BE2C (cell line): Measurements from ENCODE around the gene RIMS4.

Experiments used
- DNase-seq: peaks from one replicate; pipeline ENCODE4 v3.0.0-alpha.2; 2020
- H3K27me3 ChIP-seq: fragments of 250-450 bp; sonication (Bioruptor Pico); 2 replicates; pipeline ENCODE4 v1.5.1; 2020; ENCODE audit warnings: mild to moderate bottlenecking
- H3K36me3 ChIP-seq: fragments of 250-450 bp; sonication (Bioruptor Pico); 2 replicates; pipeline ENCODE4 v1.5.1; 2020; ENCODE audit warnings: mild to moderate bottlenecking
- H3K4me1 ChIP-seq: fragments of 250-450 bp; sonication (Bioruptor Pico); 2 replicates; pipeline ENCODE4 v1.5.1; 2020
- H3K4me3 ChIP-seq: 2 replicates; pipeline ENCODE4 v1.5.1; 2011; ENCODE audit warnings: low read depth, low read length
- H3K9me3 ChIP-seq: fragments of 250-450 bp; sonication (Bioruptor Pico); 2 replicates; pipeline ENCODE4 v1.5.1; 2020
- TF ChIP-seq, protein P1 (sequence below): IDR thresholded peaks from 2 replicates; pipeline ENCODE4 v1.5.1; 2012; ENCODE audit warnings: mild to moderate bottlenecking, low read depth, low read length

The RIMS4 gene

GRCh38 chr20:44790638-44791393 lies 19.5 kb downstream of the RIMS4 start:
- no peaks in the 10 kb centered on the region for H3K27me3 ChIP-seq
- H3K4me3 ChIP-seq = no peak overlapping the region
- no peaks in the 10 kb centered on the region; the same call in 1 of the 2 replicates for H3K36me3 ChIP-seq
- H3K4me1 ChIP-seq = peaks cover 13% of the 10 kb centered on the region
- TF ChIP-seq, protein P1, sequence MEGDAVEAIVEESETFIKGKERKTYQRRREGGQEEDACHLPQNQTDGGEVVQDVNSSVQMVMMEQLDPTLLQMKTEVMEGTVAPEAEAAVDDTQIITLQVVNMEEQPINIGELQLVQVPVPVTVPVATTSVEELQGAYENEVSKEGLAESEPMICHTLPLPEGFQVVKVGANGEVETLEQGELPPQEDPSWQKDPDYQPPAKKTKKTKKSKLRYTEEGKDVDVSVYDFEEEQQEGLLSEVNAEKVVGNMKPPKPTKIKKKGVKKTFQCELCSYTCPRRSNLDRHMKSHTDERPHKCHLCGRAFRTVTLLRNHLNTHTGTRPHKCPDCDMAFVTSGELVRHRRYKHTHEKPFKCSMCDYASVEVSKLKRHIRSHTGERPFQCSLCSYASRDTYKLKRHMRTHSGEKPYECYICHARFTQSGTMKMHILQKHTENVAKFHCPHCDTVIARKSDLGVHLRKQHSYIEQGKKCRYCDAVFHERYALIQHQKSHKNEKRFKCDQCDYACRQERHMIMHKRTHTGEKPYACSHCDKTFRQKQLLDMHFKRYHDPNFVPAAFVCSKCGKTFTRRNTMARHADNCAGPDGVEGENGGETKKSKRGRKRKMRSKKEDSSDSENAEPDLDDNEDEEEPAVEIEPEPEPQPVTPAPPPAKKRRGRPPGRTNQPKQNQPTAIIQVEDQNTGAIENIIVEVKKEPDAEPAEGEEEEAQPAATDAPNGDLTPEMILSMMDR = no peak
- no peaks in the 10 kb centered on the region for H3K9me3 ChIP-seq
- no peak for DNase-seq

- TF ChIP-seq, protein P1 = no peak
- H3K27me3 ChIP-seq = no peaks in the 10 kb centered on the region
- no peaks in the 10 kb centered on the region for H3K9me3 ChIP-seq
- no peak for DNase-seq
- no peak overlapping the region for H3K4me3 ChIP-seq
- H3K4me1 ChIP-seq = peaks cover 7% of the 10 kb centered on the region
- no peaks in the 10 kb centered on the region for H3K36me3 ChIP-seq
Measured at GRCh38 chr20:44788706-44789456, 21.5 kb downstream of the RIMS4 start.

GRCh38 chr20:44787299-44787698 lies 23.0 kb downstream of the RIMS4 start:
- DNase-seq = no peak
- Histone ChIP-seq H3K9me3 (no peaks in the 10 kb centered on the region), H3K4me1 (peaks cover 7% of the 10 kb centered on the region), H3K4me3 (no peak overlapping the region), H3K27me3 (no peaks in the 10 kb centered on the region), H3K36me3 (no peaks in the 10 kb centered on the region)
- TF ChIP-seq, protein P1 = no peak

- Histone ChIP-seq H3K4me3 (no peak overlapping the region), H3K9me3 (no peaks in the 10 kb centered on the region), H3K27me3 (no peaks in the 10 kb centered on the region), H3K36me3 (no peaks in the 10 kb centered on the region), H3K4me1 (peaks cover 7% of the 10 kb centered on the region)
- DNase-seq = peak; percentile 78
- TF ChIP-seq, protein P1 = peak; percentile 69
Measured at GRCh38 chr20:44785768-44786167, 24.6 kb downstream of the RIMS4 start.

DNA sequence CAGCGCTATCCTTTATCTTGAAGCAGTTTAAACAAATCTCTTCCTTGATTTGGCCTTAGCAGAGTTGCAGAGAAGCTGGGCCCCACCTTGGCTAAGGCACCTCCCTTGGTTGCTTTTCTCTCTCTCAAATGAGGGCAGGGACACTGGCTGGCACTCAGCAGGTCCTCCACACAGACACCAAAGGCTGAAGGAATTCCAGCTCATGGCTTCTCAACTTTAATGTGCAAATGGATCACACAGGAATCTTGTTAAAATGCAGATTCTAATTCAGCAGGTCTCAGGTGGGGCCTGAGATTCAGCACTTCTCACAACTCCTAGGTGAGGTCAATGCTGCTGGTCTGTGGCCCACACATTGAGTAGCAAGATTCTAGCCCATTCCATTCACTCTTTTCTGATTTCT lies 25.7 kb downstream of the RIMS4 start:
- peaks cover 7% of the 10 kb centered on the region for H3K4me1 ChIP-seq
- no peaks in the 10 kb centered on the region for H3K36me3 ChIP-seq
- H3K4me3 ChIP-seq = no peak overlapping the region
- no peaks in the 10 kb centered on the region for H3K27me3 ChIP-seq
- DNase-seq = no peak
- no peaks in the 10 kb centered on the region for H3K9me3 ChIP-seq
- TF ChIP-seq, protein P1 = no peak

DNA sequence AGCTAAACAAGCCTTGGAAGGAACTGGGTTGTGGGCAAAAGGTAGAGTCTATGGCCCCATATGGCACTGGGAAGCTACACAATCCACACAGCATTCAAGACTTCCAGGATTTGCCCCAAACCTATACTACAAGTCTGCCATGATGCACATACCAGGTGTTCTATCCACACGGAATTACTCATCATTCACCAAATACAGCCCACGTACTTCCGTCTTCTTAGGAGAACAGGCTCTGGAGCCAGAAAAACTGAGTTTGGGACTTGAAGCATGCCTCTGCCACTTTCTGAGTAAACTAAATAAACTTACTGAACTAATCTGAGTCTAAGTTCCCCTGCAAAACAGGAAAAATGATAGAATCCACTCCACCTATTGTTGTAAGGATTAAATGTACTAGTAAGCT lies 28.6 kb downstream of the RIMS4 start:
- Histone ChIP-seq H3K4me1 (peaks cover 7% of the 10 kb centered on the region), H3K4me3 (no peak overlapping the region), H3K36me3 (no peaks in the 10 kb centered on the region), H3K9me3 (no peaks in the 10 kb centered on the region), H3K27me3 (no peaks in the 10 kb centered on the region)
- TF ChIP-seq, protein P1 = no peak
- no peak for DNase-seq
